Measurements from ENCODE around the gene MBTPS2. TPM values are rescaled to one million over a fixed set of nuclear protein-coding genes. Genes with fewer than 3 reads are reported as not detected.

Gene MBTPS2
- total RNA-seq, 2 experiments from 2014 or later: 3.1 to 15.8 TPM

DNA sequence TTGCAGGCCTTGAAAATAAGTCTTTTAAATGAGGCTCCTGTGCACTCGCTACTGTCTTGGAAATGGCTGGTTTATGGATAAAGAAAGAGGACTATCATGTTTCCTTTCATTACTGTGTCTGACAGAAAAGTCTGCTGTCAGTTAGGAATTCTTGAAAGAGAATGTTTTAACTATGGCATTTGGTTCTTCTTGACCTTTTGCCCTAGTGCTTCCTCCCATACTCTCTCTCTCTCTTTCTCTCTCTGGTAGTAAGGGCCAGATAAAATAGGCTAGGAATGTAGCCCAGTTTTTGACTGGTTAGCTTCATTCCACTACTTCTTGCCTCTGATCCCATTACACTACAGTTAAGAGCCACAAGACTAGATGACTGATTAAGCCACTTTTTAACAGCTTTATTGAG, 46.2 kb downstream of the MBTPS2 start:
- no peaks in the 10 kb centered on the region for H3K9me3 ChIP-seq (ENCODE audit: low read length)
- no peak overlapping the region for H3K27ac ChIP-seq (ENCODE audit: low read depth, low read length, poor library complexity, severe bottlenecking)
- no peaks in the 10 kb centered on the region for H3K79me2 ChIP-seq (ENCODE audit: insufficient read depth, low read depth, low read length)
- no peak overlapping the region for H3K4me2 ChIP-seq (ENCODE audit: low read length)
- peaks cover 5% of the 10 kb centered on the region; the same call in 1 of the 2 replicates for H3K36me3 ChIP-seq (ENCODE audit: insufficient read depth, low read length)
- ChIA-PET CTCF (ENCODE audit: unreplicated experiment) (no interaction called here), POLR2A (no interaction called here)
- no peak overlapping the region for H2AFZ ChIP-seq (ENCODE audit: low read length)
- H3K4me3 ChIP-seq (ENCODE audit: low read depth, low read length, poor library complexity, severe bottlenecking): no peak overlapping the region
- no peaks in the 10 kb centered on the region for H3K9me2 ChIP-seq (ENCODE audit: insufficient read depth, low read length)
- DNase-seq (ENCODE audit: low spot score): no peak
- no TSS peak for BruUV-seq (replicated peaks)
- H4K20me1 ChIP-seq (ENCODE audit: insufficient read depth, low read length): no peaks in the 10 kb centered on the region
- H3K4me1 ChIP-seq (ENCODE audit: insufficient read depth, low read length, poor library complexity, severe bottlenecking): no peaks in the 10 kb centered on the region
- TF ChIP-seq EZH2phosphoT487 (IDR thresholded peaks at IDR 0.05; ENCODE audit: borderline replicate concordance, low read depth, low read length): no peak
- TF ChIP-seq, protein P1, sequence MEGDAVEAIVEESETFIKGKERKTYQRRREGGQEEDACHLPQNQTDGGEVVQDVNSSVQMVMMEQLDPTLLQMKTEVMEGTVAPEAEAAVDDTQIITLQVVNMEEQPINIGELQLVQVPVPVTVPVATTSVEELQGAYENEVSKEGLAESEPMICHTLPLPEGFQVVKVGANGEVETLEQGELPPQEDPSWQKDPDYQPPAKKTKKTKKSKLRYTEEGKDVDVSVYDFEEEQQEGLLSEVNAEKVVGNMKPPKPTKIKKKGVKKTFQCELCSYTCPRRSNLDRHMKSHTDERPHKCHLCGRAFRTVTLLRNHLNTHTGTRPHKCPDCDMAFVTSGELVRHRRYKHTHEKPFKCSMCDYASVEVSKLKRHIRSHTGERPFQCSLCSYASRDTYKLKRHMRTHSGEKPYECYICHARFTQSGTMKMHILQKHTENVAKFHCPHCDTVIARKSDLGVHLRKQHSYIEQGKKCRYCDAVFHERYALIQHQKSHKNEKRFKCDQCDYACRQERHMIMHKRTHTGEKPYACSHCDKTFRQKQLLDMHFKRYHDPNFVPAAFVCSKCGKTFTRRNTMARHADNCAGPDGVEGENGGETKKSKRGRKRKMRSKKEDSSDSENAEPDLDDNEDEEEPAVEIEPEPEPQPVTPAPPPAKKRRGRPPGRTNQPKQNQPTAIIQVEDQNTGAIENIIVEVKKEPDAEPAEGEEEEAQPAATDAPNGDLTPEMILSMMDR (conservative IDR thresholded peaks at IDR 0.05; ENCODE audit: low read length): no peak
- intact Hi-C loops (cut with micrococcal nuclease; ENCODE audit: unreplicated experiment): no loop called here

DNA sequence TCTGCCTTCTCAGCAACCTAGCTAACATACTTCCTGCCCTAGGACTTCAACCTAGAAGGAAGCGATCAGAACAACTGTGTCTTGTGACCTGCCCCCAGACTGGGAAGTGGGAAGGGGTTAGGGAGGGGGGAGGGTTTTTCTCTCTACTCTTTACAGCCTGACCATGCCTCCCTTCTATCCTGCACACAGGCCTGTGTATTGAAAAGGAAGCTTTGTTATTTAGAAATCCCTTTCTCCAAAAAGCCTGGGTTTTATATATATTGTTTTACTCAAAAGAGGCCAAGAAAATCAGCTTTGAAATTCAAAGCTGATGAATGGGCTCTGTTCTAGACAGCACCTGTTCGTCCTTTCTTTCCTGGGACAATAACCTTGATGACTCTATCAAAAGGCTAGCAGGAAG, 65.9 kb downstream of the MBTPS2 start:
- DNase-seq (ENCODE audit: low spot score): no peak
- Histone ChIP-seq H2AFZ (ENCODE audit: low read length) (no peak overlapping the region), H3K9me2 (ENCODE audit: insufficient read depth, low read length) (no peaks in the 10 kb centered on the region), H3K27ac (ENCODE audit: low read depth, low read length, poor library complexity, severe bottlenecking) (no peak overlapping the region), H3K4me2 (ENCODE audit: low read length) (no peak overlapping the region), H3K79me2 (ENCODE audit: insufficient read depth, low read depth, low read length) (no peaks in the 10 kb centered on the region), H3K4me3 (ENCODE audit: low read depth, low read length, poor library complexity, severe bottlenecking) (no peak overlapping the region), H4K20me1 (ENCODE audit: insufficient read depth, low read length) (no peaks in the 10 kb centered on the region), H3K36me3 (ENCODE audit: insufficient read depth, low read length) (no peaks in the 10 kb centered on the region), H3K9me3 (ENCODE audit: low read length) (no peaks in the 10 kb centered on the region), H3K4me1 (ENCODE audit: insufficient read depth, low read length, poor library complexity, severe bottlenecking) (no peaks in the 10 kb centered on the region)
- intact Hi-C loops (cut with micrococcal nuclease; ENCODE audit: unreplicated experiment): no loop called here
- TF ChIP-seq, protein P1 (conservative IDR thresholded peaks at IDR 0.05; ENCODE audit: low read length): no peak
- TF ChIP-seq EZH2phosphoT487 (IDR thresholded peaks at IDR 0.05; ENCODE audit: borderline replicate concordance, low read depth, low read length): no peak
- no TSS peak for BruUV-seq (replicated peaks)
- ChIA-PET POLR2A (interaction anchor here (0.5 kb wide), 1 partner anchor 25 kb away, joined by 3 read pairs; no protein-coding TSS in a partner anchor), CTCF (ENCODE audit: unreplicated experiment) (no interaction called here)

DNA sequence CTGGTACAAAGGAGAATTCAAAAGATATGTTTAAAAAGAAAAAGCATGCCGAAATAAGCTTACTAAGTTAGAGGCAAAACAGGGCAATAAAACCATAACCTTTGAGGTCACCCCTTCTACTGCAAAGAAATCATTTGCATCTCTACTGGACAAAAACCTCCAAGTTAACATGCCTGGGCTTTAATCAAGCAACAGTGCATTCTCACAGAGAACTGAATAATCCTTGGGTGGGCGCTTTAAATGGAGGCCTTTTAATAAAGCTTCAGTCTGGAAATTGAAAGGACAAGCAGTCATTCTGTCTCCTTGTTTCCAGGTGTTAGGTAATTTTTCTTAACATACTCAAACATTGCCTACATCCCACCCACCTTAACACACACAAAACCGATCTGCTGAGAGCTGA, 66.5 kb downstream of the MBTPS2 start:
- H3K79me2 ChIP-seq (ENCODE audit: insufficient read depth, low read depth, low read length): no peaks in the 10 kb centered on the region
- H3K9me3 ChIP-seq (ENCODE audit: low read length): no peaks in the 10 kb centered on the region
- H3K9me2 ChIP-seq (ENCODE audit: insufficient read depth, low read length): no peaks in the 10 kb centered on the region
- H3K4me2 ChIP-seq (ENCODE audit: low read length): no peak overlapping the region
- no TSS peak for BruUV-seq (replicated peaks)
- no peak for DNase-seq (ENCODE audit: low spot score)
- POLR2A ChIA-PET: no interaction called here
- no peak overlapping the region for H3K4me3 ChIP-seq (ENCODE audit: low read depth, low read length, poor library complexity, severe bottlenecking)
- intact Hi-C loops (cut with micrococcal nuclease; ENCODE audit: unreplicated experiment): no loop called here
- TF ChIP-seq EZH2phosphoT487 (IDR thresholded peaks at IDR 0.05; ENCODE audit: borderline replicate concordance, low read depth, low read length): no peak
- TF ChIP-seq, protein P1 (conservative IDR thresholded peaks at IDR 0.05; ENCODE audit: low read length): no peak
- no peaks in the 10 kb centered on the region for H3K4me1 ChIP-seq (ENCODE audit: insufficient read depth, low read length, poor library complexity, severe bottlenecking)
- no peaks in the 10 kb centered on the region for H4K20me1 ChIP-seq (ENCODE audit: insufficient read depth, low read length)
- H2AFZ ChIP-seq (ENCODE audit: low read length): no peak overlapping the region
- no peaks in the 10 kb centered on the region for H3K36me3 ChIP-seq (ENCODE audit: insufficient read depth, low read length)
- H3K27ac ChIP-seq (ENCODE audit: low read depth, low read length, poor library complexity, severe bottlenecking): no peak overlapping the region
- CTCF ChIA-PET (ENCODE audit: unreplicated experiment): no interaction called here

All from OCI-LY7 (cell line).